Liver (tissue), 9 donors: ENCODE results near the gene GRIA1. TPM values are rescaled to one million over a fixed set of nuclear protein-coding genes. Genes with fewer than 3 reads are reported as not detected.
"Not testable (repeated sequence)": the region's sequence is repeated elsewhere in the genome, so short reads cannot be mapped to it uniquely, and the experiment has no call there.

ENCODE experiments used
- DNase-seq: peaks from one replicate; pipeline ENCODE4 v3.0.0-alpha.2; 2017; ENCODE audit warnings: low spot score
- H3K27ac ChIP-seq, 2 donors: one replicate each; pipeline ENCODE4 v1.7.0; 2013; ENCODE audit warnings: inconsistent platforms in 2 of 2, low read length in 2 of 2, control low read depth in 1 of 2, low read depth in 1 of 2, mild to moderate bottlenecking in 1 of 2
- H3K27me3 ChIP-seq, 4 donors: one replicate each; pipeline versions ENCODE4 v1.6.1 to v1.7.0; 2013; ENCODE audit warnings: low read length in 3 of 4, inconsistent platforms in 1 of 4, mild to moderate bottlenecking in 1 of 4, moderate library complexity in 1 of 4; ENCODE audit not compliant: control insufficient read depth in 4 of 4, insufficient read depth in 4 of 4
- H3K36me3 ChIP-seq, 4 donors: one replicate each; pipeline versions ENCODE4 v1.6.1 to v1.7.0; 2013; ENCODE audit warnings: low read length in 3 of 4, mild to moderate bottlenecking in 3 of 4, low read depth in 1 of 4, moderate library complexity in 1 of 4; ENCODE audit not compliant: control insufficient read depth in 4 of 4, insufficient read depth in 3 of 4
- H3K4me1 ChIP-seq, 4 donors: one replicate each; pipeline versions ENCODE4 v1.6.1 to v1.7.0; 2013; ENCODE audit warnings: low read length in 3 of 4, mild to moderate bottlenecking in 3 of 4, moderate library complexity in 1 of 4; ENCODE audit not compliant: control insufficient read depth in 4 of 4, insufficient read depth in 4 of 4
- H3K4me3 ChIP-seq, 3 donors: one replicate each; pipeline versions ENCODE4 v1.6.1 to v1.7.0; 2013; ENCODE audit warnings: low read length in 3 of 3, control low read depth in 1 of 3, low read depth in 1 of 3, mild to moderate bottlenecking in 1 of 3
- H3K9ac ChIP-seq, 2 donors: one replicate each; pipeline ENCODE4 v1.7.0; 2013; ENCODE audit warnings: low read length in 2 of 2, mild to moderate bottlenecking in 2 of 2, moderate library complexity in 2 of 2, control low read depth in 1 of 2, low read depth in 1 of 2
- H3K9me3 ChIP-seq, 4 donors: one replicate each; pipeline versions ENCODE4 v1.6.1 to v1.7.0; 2013; ENCODE audit warnings: low read length in 3 of 4; ENCODE audit not compliant: control insufficient read depth in 4 of 4
- ATF3 ChIP-seq: IDR thresholded peaks from 2 replicates; pipeline ENCODE4 v1.6.1; 2016; ENCODE audit warnings: antibody characterized with exemption
- CTCF ChIP-seq: fragments of 150-350 bp; IDR thresholded peaks from 2 replicates; pipeline ENCODE4 v1.5.1; 2017; ENCODE audit warnings: improper control_type of control experiment, low read depth, low read length; ENCODE audit not compliant: missing input control
- EGR1 ChIP-seq, 2 donors: IDR thresholded peaks; 2 replicates each; pipeline ENCODE4 v1.6.1; 2016 to 2018; ENCODE audit warnings: antibody characterized with exemption in 2 of 2, low read depth in 2 of 2
- FOXA1 ChIP-seq: IDR thresholded peaks from 2 replicates; pipeline ENCODE4 v1.6.1; 2016; ENCODE audit warnings: antibody characterized with exemption
- FOXA2 ChIP-seq: IDR thresholded peaks from 2 replicates; pipeline ENCODE4 v1.6.1; 2016; ENCODE audit warnings: antibody characterized with exemption
- GABPA ChIP-seq, 2 donors: IDR thresholded peaks in 1 of 2; conservative IDR thresholded peaks in 1 of 2; 2 replicates each; pipeline ENCODE4 v1.6.1; 2016; ENCODE audit warnings: antibody characterized with exemption in 2 of 2, mild to moderate bottlenecking in 1 of 2, moderate library complexity in 1 of 2
- HNF4A ChIP-seq, 2 donors: conservative IDR thresholded peaks; 2 replicates each; pipeline ENCODE4 v1.6.1; 2016; ENCODE audit warnings: antibody characterized with exemption in 2 of 2, mild to moderate bottlenecking in 2 of 2
- HNF4G ChIP-seq: IDR thresholded peaks from 2 replicates; pipeline ENCODE4 v1.6.1; 2016; ENCODE audit warnings: antibody characterized with exemption
- JUND ChIP-seq, 2 donors: IDR thresholded peaks; 2 replicates each; pipeline ENCODE4 v1.6.1; 2016; ENCODE audit warnings: antibody characterized with exemption in 2 of 2
- MAX ChIP-seq: IDR thresholded peaks from 2 replicates; pipeline ENCODE4 v1.6.1; 2016; ENCODE audit warnings: antibody characterized with exemption
- NR2F2 ChIP-seq: IDR thresholded peaks from 2 replicates; pipeline ENCODE4 v1.6.1; 2016; ENCODE audit warnings: antibody characterized with exemption
- RAD21 ChIP-seq, 2 donors: IDR thresholded peaks; 2 replicates each; pipeline ENCODE4 v1.6.1; 2016; ENCODE audit warnings: antibody characterized with exemption in 2 of 2, mild to moderate bottlenecking in 2 of 2
- REST ChIP-seq: IDR thresholded peaks from 2 replicates; pipeline ENCODE4 v1.6.1; 2016; ENCODE audit warnings: antibody characterized with exemption, mild to moderate bottlenecking
- RXRA ChIP-seq, 2 donors: IDR thresholded peaks; 2 replicates each; pipeline ENCODE4 v1.6.1; 2017 to 2018; ENCODE audit warnings: antibody characterized with exemption in 2 of 2, mild to moderate bottlenecking in 1 of 2
- SP1 ChIP-seq: IDR thresholded peaks from 2 replicates; pipeline ENCODE4 v1.6.1; 2018; ENCODE audit warnings: antibody characterized with exemption, mild to moderate bottlenecking
- TAF1 ChIP-seq: conservative IDR thresholded peaks from 2 replicates; pipeline ENCODE4 v1.6.1; 2016; ENCODE audit warnings: antibody characterized with exemption, mild to moderate bottlenecking
- YY1 ChIP-seq: IDR thresholded peaks from 2 replicates; pipeline ENCODE4 v1.6.1; 2016; ENCODE audit warnings: antibody characterized with exemption, mild to moderate bottlenecking
- ZBTB33 ChIP-seq: IDR thresholded peaks from 2 replicates; pipeline ENCODE4 v1.6.1; 2016; ENCODE audit warnings: antibody characterized with exemption
- WGBS: extraction: QIAGEN DNeasy Blood & Tissue Kit; methylation state at CpG from one replicate; pipeline ENCODE4 v1.1.7; 2013; 5-methylcytosine and 5-hydroxymethylcytosine counted together
- polyA plus RNA-seq, 2 donors: library from polyadenylated mRNA; stranded (reverse) in 1 of 2; unstranded in 1 of 2; fragments of 200-250 nt in 1 of 2; fragments of >200 nt in 1 of 2; fragmentation: Nextera tagmentation in 1 of 2; extraction: Ambion mirVana in 1 of 2; gene quantifications; one replicate each; pipeline versions ENCODE4 v1.2.1 to v1.2.3, GENCODE V29; 2013 to 2015
- total RNA-seq, 2 donors: library from RNA; depleted of rRNA; stranded (reverse); fragments of >200 nt; gene quantifications; one replicate each; pipeline ENCODE4 v1.2.3, GENCODE V29; 2014
- donor health status: healthy.
- donor health status: healthy.
- donor health status: healthy.
- donor health status: healthy.
- donor health status: healthy.

Gene GRIA1
- total and polyA plus RNA-seq, 4 donors = 0.08 TPM; not detected in 3

- DNase-seq = no peak
- H3K36me3 ChIP-seq = no peaks in the 10 kb centered on the region
- WGBS = 69% methylated on average over 4 of the region's 4 CpGs
- no peaks in the 10 kb centered on the region for H3K4me1 ChIP-seq
- peaks cover 2 to 6% (median 4%) of the 10 kb centered on the region in 4 donors for H3K9me3 ChIP-seq
- H3K27ac ChIP-seq = no peak overlapping the region
- H3K4me3 ChIP-seq = no peak overlapping the region
- TF ChIP-seq HNF4A (conservative IDR thresholded peaks at IDR 0.05) (no peak), RAD21 (IDR thresholded peaks at IDR 0.05) (no peak), JUND (IDR thresholded peaks at IDR 0.05) (no peak), YY1 (no peak), RXRA (IDR thresholded peaks at IDR 0.05) (no peak), REST (no peak), MAX (no peak), TAF1 (no peak), FOXA1 (no peak), ZBTB33 (no peak), ATF3 (no peak), HNF4G (no peak), NR2F2 (no peak), EGR1 (IDR thresholded peaks at IDR 0.05; ENCODE audit: low read depth in 2 of 2) (no peak), GABPA (IDR thresholded peaks at IDR 0.05 in 1 of 2, conservative IDR thresholded peaks at IDR 0.05 in 1 of 2) (no peak), FOXA2 (no peak), SP1 (no peak), CTCF (no peak)
- no peaks in the 10 kb centered on the region for H3K27me3 ChIP-seq
- H3K9ac ChIP-seq = no peak overlapping the region
These were observed 369.9 kb downstream of the GRIA1 start for GRCh38 chr5:153860195-153860886.

GRCh38 chr5:153862906-153863305, 372.4 kb downstream of the GRIA1 start:
- not testable (repeated sequence) for H3K4me1 ChIP-seq, H3K4me3 ChIP-seq, H3K27me3 ChIP-seq, H3K9ac ChIP-seq, H3K9me3 ChIP-seq, DNase-seq, H3K36me3 ChIP-seq, H3K27ac ChIP-seq
- 69% methylated on average over 5 of the region's 5 CpGs for WGBS
